Panc1 (cell line): Measurements from ENCODE around the gene SSBP4. TPM values are rescaled to one million over a fixed set of nuclear protein-coding genes. Genes with fewer than 3 reads are reported as not detected.

Experiments used
- ATAC-seq: fragments of 200-7000 bp; cut with Tn5 transposase; 2 replicates; pipeline ENCODE4 v1.9.1; 2020; ENCODE audit warnings: mild to moderate bottlenecking, moderate library complexity
- Bru-seq: library from RNA; stranded (reverse); fragments of 400-500 nt; gene quantifications from one replicate; lab custom pipeline; 2021; lab: Mats Ljungman, UMichigan
- BruChase-seq, 2 experiments: library from RNA; stranded (reverse); fragments of 400-500 nt; gene quantifications; one replicate each; lab custom pipeline; 2021; lab: Mats Ljungman, UMichigan
- BruUV-seq: library from RNA; stranded (reverse); fragments of 400-500 nt; replicated peaks from 2 replicates; lab custom pipeline; 2021; lab: Mats Ljungman, UMichigan
- CTCF ChIA-PET: fragments of 300-600 bp; sonication (Branson Sonifier 250); formaldehyde crosslinking; loops from one replicate; lab custom pipeline; 2022; ENCODE audit warnings: antibody characterized with exemption; lab: Charles Lee
- POLR2A ChIA-PET: fragments of 300-600 bp; sonication (Branson Sonifier 250); formaldehyde crosslinking; loops from one replicate; lab custom pipeline; 2022; ENCODE audit warnings: antibody characterized with exemption; lab: Charles Lee
- DNase-seq: peaks from one replicate; pipeline ENCODE4 v3.0.0-alpha.2; 2010; ENCODE audit warnings: low read depth, low spot score
- H3K27ac ChIP-seq: 2 replicates; pipeline ENCODE4 v1.5.1; 2011; ENCODE audit warnings: mild to moderate bottlenecking, low read length, inconsistent platforms
- H3K27me3 ChIP-seq: fragments of 200-500 bp; sonication (Bioruptor generic); 2 replicates; pipeline ENCODE4 v1.6.0; 2014; ENCODE audit warnings: low read length, inconsistent platforms; ENCODE audit not compliant: control insufficient read depth, insufficient read depth
- H3K36me3 ChIP-seq: fragments of 200-500 bp; sonication (Bioruptor generic); 2 replicates; pipeline ENCODE4 v1.5.1; 2014; ENCODE audit warnings: inconsistent platforms, mild to moderate bottlenecking, low read length, moderate library complexity; ENCODE audit not compliant: control insufficient read depth, insufficient read depth
- H3K4me1 ChIP-seq: 2 replicates; pipeline ENCODE4 v1.5.1; 2011; ENCODE audit warnings: inconsistent platforms, mild to moderate bottlenecking, low read length, moderate library complexity; ENCODE audit not compliant: control insufficient read depth, insufficient read depth
- H3K4me3 ChIP-seq, 2 experiments: 2 replicates each; pipeline ENCODE4 v1.5.1; 2011 to 2012; ENCODE audit warnings: low read depth in 2 of 2, low read length in 2 of 2, mild to moderate bottlenecking in 2 of 2, inconsistent platforms in 1 of 2, moderate library complexity in 1 of 2
- H3K9me3 ChIP-seq: fragments of 200-500 bp; sonication (Bioruptor generic); 2 replicates; pipeline ENCODE4 v1.5.1; 2014; ENCODE audit warnings: low read depth, mild to moderate bottlenecking, inconsistent platforms, low read length, moderate library complexity; ENCODE audit not compliant: control insufficient read depth, insufficient read depth
- POLR2AphosphoS5 ChIP-seq: IDR thresholded peaks from 2 replicates; pipeline ENCODE4 v1.6.1; 2012; ENCODE audit warnings: mild to moderate bottlenecking, low read depth, low read length, moderate library complexity
- SIN3A ChIP-seq: IDR thresholded peaks from 2 replicates; pipeline ENCODE4 v1.6.1; 2012; ENCODE audit warnings: low read depth, mild to moderate bottlenecking, low read length, moderate library complexity, borderline replicate concordance; ENCODE audit not compliant: insufficient read depth
- TCF7L2 ChIP-seq: IDR thresholded peaks from 2 replicates; pipeline ENCODE4 v1.6.1; 2011; ENCODE audit warnings: mild to moderate bottlenecking, low read depth, low read length, inconsistent platforms
- in situ Hi-C: cut with HindIII; loops from 2 replicates; pipeline ENCODE4 v1.10.0; 2016; ENCODE audit warnings: low sequenced_read_pairs, low pct_unique_long_range_greater_than_20kb
- intact Hi-C: fragments of 100-400 bp; cut with micrococcal nuclease; formaldehyde crosslinking; loops from one replicate; pipeline ENCODE4 v1.10.0; 2022; ENCODE audit not compliant: unreplicated experiment
- long read RNA-seq: library from polyadenylated mRNA; unstranded; transcript quantifications from one replicate; pipeline ENCODE4 v2.0.0, GENCODE V29; 2021; ENCODE audit not compliant: unreplicated experiment
- polyA plus RNA-seq: library from polyadenylated mRNA; unstranded; fragments of >200 nt; gene quantifications from one replicate; pipeline ENCODE4 v1.2.1, GENCODE V29; 2012; ENCODE audit warnings: missing spikeins; ENCODE audit not compliant: insufficient read length
- total RNA-seq: library from RNA; stranded (reverse); gene quantifications from one replicate; pipeline ENCODE4 v1.2.1, GENCODE V29; 2021; ENCODE audit not compliant: unreplicated experiment
- TF ChIP-seq, protein P1 (sequence below): fragments of 450-650 bp; IDR thresholded peaks from 2 replicates; pipeline ENCODE4 v1.5.1; 2017; ENCODE audit warnings: mild to moderate bottlenecking
- TF ChIP-seq, protein P2 (sequence below), 2 experiments: IDR thresholded peaks; 2 replicates each; pipeline ENCODE4 v1.6.1; 2011 to 2012; ENCODE audit warnings: low read depth in 2 of 2, control low read depth in 1 of 2, low read length in 1 of 2, mild to moderate bottlenecking in 1 of 2, moderate library complexity in 1 of 2; ENCODE audit not compliant: insufficient read depth in 1 of 2

SSBP4 gene
- total RNA-seq (128 TPM), Bru-seq, nascent RNA (percentile 78 among the genes with signal in this experiment), BruChase-seq, experiment 1, labeled RNA remaining after a 2-hour chase (percentile 85 among the genes with signal in this experiment), BruChase-seq, experiment 2, labeled RNA remaining after a 6-hour chase (percentile 89 among the genes with signal in this experiment)
- 185 TPM for polyA plus RNA-seq
- long read RNA-seq, transcript SSBP4-201 (18 exons, 1,768 nt) = minor isoform, 6 of 138 reads
- long read RNA-seq, transcript SSBP4-202 (17 exons, 1,721 nt) = major isoform, 29 of 138 reads
- long read RNA-seq, partial matches to known transcripts = 29 of 138 reads
- long read RNA-seq, other reads (novel, unspliced or antisense) = 74 of 138 reads

DNA sequence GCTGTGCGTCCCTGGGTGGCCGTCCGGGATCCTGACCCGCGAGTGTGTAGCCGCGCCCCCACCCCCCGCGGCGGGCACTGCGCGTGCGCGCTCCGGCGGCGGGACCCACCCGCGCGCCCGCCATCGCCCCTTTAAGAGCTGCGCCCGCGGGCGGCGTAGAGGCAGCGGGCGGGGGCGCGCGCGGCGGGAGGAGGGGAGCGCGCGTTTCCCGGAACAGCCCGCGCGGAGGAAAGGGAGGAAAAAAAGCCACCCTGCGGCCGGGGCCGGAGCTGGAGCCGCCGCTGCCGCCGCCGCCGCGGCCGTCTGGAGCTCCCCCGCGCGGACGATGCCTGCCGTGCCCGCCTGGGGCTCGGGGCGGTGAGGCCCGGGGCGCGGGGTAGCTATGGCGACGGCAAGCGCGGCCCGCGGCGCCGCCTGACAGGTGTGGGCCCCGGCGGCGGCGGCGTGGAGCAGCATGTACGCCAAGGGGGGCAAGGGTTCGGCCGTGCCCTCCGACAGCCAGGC, at the start of gene SSBP4:
SSBP4 (plus strand) TSS at position 204 of the 504 bp plus-strand sequence; CDS start at position 455, 251 bp downstream.
- DNase-seq = no peak
- H3K4me3 ChIP-seq = peak within 1 kb of the TSS; percentile 65 to 73
- TF ChIP-seq POLR2AphosphoS5 (peak; percentile 30; the same call in 1 of the 2 replicates), SIN3A (no peak; the same call in 1 of the 2 replicates)
- H3K4me1 ChIP-seq = peaks cover 46% of the 10 kb centered on the region
- CTCF ChIA-PET = no interaction called here
- intact Hi-C loops = no loop called here
- POLR2A ChIA-PET = no interaction called here
- no peaks in the 10 kb centered on the region for H3K9me3 ChIP-seq
- H3K27me3 ChIP-seq = no peaks in the 10 kb centered on the region
- H3K27ac ChIP-seq = peak within 1 kb of the TSS; percentile 86
- peaks cover 2% of the 10 kb centered on the region; the same call in 1 of the 2 replicates for H3K36me3 ChIP-seq
- in situ Hi-C loops = no loop called here
- no TSS peak for BruUV-seq
- peak; percentile 22 for ATAC-seq

DNA sequence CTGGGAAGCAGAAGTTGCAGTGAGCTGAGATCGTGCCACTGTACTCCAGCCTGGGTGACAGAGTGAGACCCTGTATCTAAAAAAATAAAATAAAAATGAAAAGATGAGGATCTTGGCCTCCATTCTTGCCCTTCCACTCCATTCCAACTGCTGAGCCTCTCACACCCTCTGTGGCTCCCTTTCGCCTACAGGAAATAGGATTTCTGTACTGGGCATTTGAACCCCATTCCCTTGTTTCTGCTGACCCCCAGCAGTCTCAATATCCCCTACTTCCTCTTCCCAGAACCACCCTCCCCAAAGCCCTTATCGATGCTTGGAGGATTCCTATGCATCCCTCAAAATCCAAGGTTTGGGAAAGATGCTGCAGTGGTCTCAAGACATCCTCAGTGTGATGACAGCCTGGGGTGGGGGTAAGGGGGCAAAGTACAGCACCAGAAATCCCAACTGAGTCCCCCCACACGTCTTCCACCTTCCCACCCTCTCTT, 45.7 kb upstream of the SSBP4 start:
- in situ Hi-C loops = no loop called here
- no peaks in the 10 kb centered on the region for H3K36me3 ChIP-seq
- peaks cover 36% of the 10 kb centered on the region for H3K4me1 ChIP-seq
- ChIA-PET POLR2A (no interaction called here), CTCF (no interaction called here)
- BruUV-seq = no TSS peak
- no peak for ATAC-seq
- DNase-seq = no peak
- intact Hi-C loops = no loop called here
- no peak for TF ChIP-seq POLR2AphosphoS5
- no peak for TF ChIP-seq TCF7L2
- TF ChIP-seq, protein P1, sequence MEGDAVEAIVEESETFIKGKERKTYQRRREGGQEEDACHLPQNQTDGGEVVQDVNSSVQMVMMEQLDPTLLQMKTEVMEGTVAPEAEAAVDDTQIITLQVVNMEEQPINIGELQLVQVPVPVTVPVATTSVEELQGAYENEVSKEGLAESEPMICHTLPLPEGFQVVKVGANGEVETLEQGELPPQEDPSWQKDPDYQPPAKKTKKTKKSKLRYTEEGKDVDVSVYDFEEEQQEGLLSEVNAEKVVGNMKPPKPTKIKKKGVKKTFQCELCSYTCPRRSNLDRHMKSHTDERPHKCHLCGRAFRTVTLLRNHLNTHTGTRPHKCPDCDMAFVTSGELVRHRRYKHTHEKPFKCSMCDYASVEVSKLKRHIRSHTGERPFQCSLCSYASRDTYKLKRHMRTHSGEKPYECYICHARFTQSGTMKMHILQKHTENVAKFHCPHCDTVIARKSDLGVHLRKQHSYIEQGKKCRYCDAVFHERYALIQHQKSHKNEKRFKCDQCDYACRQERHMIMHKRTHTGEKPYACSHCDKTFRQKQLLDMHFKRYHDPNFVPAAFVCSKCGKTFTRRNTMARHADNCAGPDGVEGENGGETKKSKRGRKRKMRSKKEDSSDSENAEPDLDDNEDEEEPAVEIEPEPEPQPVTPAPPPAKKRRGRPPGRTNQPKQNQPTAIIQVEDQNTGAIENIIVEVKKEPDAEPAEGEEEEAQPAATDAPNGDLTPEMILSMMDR = no peak
- TF ChIP-seq, protein P2, sequence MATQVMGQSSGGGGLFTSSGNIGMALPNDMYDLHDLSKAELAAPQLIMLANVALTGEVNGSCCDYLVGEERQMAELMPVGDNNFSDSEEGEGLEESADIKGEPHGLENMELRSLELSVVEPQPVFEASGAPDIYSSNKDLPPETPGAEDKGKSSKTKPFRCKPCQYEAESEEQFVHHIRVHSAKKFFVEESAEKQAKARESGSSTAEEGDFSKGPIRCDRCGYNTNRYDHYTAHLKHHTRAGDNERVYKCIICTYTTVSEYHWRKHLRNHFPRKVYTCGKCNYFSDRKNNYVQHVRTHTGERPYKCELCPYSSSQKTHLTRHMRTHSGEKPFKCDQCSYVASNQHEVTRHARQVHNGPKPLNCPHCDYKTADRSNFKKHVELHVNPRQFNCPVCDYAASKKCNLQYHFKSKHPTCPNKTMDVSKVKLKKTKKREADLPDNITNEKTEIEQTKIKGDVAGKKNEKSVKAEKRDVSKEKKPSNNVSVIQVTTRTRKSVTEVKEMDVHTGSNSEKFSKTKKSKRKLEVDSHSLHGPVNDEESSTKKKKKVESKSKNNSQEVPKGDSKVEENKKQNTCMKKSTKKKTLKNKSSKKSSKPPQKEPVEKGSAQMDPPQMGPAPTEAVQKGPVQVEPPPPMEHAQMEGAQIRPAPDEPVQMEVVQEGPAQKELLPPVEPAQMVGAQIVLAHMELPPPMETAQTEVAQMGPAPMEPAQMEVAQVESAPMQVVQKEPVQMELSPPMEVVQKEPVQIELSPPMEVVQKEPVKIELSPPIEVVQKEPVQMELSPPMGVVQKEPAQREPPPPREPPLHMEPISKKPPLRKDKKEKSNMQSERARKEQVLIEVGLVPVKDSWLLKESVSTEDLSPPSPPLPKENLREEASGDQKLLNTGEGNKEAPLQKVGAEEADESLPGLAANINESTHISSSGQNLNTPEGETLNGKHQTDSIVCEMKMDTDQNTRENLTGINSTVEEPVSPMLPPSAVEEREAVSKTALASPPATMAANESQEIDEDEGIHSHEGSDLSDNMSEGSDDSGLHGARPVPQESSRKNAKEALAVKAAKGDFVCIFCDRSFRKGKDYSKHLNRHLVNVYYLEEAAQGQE (IDR thresholded peaks at IDR 0.05; ENCODE audit: insufficient read depth in 1 of 2, low read depth in 2 of 2, low read length in 1 of 2) = no peak
- TF ChIP-seq SIN3A = no peak
- H3K27me3 ChIP-seq = no peaks in the 10 kb centered on the region
- H3K9me3 ChIP-seq = no peaks in the 10 kb centered on the region
- H3K4me3 ChIP-seq = no peak overlapping the region
- H3K27ac ChIP-seq = peak overlapping the region; percentile 99
